HG03097 (cell line): Measurements from ENCODE around the gene RPGR.

ENCODE experiments used
- ATAC-seq: cut with Tn5 transposase; IDR thresholded peaks from one replicate; pipeline ENCODE4 v1.9.1; 2021; ENCODE audit not compliant: unreplicated experiment, low FRiP score

RPGR gene

DNA sequence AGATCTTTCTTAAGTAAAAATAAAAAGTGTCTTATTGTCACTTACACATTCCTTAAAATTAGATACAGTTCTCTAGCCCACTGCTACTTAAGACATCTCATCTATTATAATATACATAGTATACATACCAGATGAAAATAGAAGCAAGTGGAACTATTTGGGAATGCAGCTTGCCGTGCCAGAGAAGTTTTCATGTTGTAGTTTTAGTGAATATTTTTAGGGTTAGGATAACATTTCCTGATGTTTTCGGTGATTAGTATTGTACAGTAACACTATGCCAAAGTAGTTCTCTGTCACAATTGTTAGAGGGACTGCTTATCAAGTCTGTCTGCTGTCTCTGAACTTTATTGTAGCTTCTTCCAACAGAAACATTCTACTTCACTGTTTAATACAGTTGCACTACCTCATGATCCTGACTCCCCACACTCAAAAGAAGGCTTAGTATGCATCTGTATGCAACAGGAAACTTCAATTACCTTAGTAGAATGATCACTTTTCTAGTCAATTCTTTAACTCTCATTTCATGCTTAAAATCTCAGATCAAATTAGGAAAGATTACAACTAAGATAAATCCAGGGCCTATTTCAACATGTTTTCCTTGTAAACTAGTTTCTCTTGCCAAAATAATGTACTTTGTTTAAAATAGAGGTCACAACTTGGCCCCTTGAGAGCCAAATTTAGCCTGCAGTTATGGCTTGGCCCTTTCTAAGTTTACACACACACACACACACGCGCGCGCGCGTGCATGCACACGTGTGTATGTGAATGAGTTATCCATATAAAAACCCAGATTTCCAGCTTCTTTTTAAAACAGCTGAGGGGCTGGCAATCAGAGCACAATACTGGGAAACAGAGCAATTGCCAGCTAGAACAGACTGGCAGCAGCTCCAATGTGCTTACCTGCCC, 64.3 kb downstream of the RPGR start:
- ATAC-seq = no peak

- ATAC-seq = no peak
These were observed 67.1 kb downstream of the RPGR start for GRCh38 chrX:38260231-38260630.

DNA sequence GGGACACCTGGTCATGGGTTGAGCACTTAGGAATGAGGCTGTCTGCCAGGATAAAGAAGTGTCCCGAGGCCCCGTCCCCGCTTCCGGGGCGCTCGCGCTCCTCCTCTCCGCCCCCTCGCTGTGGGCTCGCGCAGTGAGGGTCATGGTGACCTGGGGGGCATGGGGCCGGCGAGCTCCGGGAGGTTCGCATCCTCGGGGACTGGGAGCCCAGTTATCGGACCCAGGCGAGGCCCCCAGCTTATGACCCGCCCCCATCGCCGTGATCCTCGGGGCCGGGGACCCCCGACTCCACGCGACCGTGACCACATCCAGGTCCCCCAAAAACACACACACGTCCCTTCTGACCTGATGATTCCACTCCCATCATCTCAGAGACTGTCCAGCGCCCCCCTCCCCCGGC, 71.3 kb downstream of the RPGR start:
- no peak for ATAC-seq

DNA sequence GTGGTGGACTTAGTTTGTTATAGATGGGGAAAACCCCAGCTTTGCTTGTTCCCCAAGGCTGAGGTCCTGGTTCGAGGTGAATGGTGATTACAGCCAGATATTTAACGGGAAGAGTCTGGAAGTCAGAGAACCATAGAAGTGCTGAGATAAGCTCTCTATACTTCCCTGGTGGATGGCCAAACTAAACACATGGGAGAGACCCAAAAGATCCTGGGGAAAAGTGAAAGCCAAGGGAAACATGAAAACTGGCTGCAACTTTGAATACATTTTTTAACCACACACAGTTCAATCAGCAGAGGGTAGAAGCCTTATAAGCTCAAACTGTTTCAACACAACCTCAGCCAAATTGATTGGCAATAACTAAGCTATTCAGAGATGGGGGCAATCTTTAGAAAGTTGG, 77.3 kb downstream of the RPGR start:
- ATAC-seq = no peak

GRCh38 chrX:38247051-38247450, 80.3 kb downstream of the RPGR start:
- no peak for ATAC-seq

GRCh38 chrX:38240541-38240940, 86.8 kb downstream of the RPGR start:
- no peak for ATAC-seq

DNA sequence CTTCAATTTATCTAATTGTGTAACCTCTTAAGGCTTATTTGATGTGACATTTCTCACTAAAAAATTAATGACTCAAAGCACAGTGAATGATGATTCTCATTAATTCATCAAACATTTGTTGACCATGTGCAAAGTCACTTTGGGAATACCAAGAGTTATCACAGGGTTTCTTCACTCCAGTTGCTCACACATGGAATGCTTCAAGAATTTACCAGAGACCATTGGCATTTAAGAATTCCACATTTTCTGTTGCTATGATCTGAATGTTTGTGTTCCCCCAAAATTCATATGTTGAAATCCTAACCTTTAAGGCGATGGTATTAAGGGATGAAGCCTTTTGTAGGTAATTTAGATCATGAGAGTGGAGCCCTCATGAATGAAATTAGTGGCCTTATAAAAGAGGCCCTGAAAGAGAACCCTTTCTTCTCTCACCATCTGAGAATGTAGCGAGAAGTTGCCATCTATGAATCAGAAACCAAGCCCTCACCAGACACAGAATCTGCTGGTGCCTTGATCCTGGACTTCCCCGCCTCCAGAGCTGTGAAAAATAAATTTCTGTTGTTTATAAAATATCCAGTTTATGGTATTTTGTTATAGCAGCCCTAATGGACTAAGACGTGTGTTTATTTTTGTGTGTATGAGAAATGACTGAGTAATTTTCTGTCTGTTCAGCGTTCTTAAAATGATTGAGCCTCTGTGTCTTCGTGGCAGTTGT, 90.3 kb downstream of the RPGR start:
- no peak for ATAC-seq

DNA sequence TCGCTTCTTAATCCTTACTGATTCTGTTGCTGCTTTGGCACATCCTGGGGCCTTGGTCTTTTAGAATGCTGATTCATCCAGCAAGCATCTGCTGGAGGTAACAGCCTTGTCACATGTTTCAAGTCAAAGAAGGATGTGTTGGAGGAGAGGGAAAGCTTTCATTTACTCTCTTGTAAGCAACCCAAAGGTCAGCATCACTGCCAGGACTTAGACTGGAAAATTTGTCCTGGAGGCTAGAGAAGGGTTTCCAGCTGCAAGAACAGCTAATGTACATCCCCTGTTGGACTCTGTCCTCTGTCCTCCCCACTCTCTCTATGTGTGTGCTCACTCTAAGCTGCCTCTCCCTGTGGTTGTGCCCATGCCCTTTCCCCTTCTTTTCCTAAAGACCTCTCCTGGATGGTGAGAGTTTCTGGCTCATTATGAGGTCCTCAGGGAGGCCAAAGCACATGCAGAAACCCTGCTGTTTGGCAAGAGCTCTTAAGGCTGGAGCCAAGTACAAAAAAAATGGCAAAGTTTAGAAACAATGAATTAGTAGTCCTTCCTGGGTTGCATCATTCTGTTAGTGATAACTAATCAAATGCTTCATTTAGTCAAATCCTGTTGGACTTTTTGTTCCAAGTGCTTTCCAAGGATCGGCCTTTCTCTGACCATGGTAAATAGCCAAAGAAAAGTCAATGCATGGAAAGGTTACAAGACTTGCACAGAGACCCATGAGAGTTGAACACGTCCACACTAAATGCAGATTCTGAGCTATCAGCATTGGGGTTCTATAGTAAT, 93.2 kb downstream of the RPGR start:
- no peak for ATAC-seq

GRCh38 chrX:38232079-38232686, 95.1 kb downstream of the RPGR start:
- ATAC-seq = no peak

DNA sequence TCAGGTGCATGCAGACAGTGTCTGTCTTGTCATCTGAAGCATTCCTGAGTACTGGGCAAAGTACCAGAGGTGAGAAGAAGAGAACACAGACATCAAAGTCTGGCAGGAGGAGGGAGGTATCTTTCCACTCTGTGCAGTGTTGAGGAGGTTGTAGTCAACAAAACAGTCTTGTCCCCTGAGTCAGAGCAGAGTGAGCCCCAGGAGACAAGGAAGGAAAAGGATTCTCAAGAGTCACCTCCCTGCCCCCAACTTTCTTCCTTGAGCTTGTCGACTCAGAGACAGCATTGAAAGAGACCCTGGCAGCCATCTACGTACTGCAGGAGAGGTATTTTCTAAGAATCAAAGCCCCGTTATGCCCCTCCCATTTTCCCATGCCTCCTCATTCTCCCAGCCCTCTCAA, 102.2 kb downstream of the RPGR start:
- ATAC-seq = no peak

DNA sequence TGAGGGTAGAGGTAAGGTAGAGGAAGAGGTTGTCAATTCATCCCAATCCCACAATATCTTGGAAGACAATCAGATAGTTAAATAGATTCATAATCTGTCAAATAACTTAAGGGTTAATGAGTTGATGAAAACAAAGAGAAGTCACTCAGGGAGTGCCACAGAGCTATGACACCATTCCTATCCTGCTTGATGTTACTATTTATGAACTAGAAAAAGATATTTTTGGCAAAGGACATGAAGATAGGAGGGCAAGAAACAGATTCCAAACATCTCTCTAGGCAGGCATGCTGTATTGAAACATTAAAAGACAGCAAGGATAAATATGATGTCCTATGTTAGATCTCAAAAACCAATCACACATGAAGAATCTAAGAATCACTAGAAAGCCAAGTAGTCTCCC, 103.1 kb downstream of the RPGR start:
- ATAC-seq = no peak

- no peak for ATAC-seq
These were observed 105.8 kb downstream of the RPGR start for GRCh38 chrX:38221391-38221929.

DNA sequence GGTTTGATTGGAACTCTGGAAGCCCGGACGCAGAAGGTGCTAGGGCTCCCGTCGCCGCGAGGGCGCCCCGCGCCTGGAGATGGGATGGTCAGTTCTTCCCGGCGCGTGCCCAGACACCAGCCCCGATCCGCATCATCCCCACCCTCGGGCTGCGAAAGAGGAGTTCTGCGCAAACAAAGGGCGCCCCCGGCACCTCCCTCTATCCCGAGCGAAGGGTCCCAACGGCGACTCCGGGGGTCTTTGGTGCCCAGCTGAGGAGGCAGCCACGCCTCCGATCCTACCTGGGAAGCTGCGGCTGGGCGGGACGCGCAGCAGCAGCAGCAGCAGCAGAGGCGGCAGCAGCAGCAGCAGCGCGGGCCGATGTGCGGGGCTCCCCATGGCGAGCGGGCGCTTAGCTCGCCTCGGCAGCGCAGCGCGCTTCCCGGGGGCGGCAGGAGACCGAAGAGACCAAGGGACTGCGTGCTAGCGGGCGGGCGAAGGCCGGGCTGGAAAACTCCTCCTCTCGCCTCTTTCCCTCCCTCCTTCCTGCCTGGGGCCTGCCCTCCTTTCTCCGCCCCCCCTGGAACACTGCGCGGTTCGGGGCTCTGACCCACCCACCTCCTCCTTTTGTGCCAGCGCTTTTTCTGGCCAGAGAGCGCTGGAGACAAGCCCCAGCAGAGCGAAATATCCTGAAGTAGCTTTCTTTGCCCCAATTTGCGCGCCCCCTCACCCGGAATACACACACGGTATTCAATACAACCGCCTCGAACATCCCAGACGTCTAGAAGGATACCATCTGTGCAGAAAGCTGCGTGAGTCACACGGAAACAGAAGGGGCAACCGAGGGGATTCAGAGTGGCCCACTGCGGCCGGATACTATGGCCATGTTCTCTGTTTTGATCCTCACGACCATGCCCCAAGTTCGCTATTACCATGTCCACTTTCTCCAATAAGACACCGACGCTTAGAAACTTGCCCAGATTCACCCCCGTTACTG, 106.6 kb downstream of the RPGR start, which contains the start of gene SRPX:
Gene SRPX, minus strand, starts transcription at position 457 of the 976 bp plus-strand sequence. Its CDS starts 79 bp downstream, at position 378.
- no peak for ATAC-seq

DNA sequence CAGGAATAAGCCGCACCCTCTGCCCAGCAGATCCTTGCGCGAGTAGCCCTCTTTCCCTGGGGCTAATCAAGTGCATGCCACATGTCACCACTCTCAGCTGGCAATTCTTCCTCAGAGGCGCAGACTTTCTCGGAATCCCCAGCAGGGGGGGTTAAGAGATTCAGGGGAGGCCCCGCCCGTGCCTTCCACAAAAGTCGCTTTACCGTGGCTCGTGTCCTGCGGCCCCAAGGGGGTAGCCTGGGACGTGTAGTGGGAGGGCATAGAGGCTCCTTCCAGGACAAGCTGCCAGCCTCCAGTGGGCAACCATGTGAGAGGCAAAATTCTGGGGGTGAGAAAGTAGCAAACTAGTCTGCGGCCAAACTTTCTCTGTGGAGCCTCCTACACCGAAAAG, 107.3 kb downstream of the RPGR start:
- no peak for ATAC-seq
